Medulla oblongata (tissue), 1 donor: Measurements from ENCODE around the gene CHKA.

Experiments
- DNase-seq: peaks from one replicate; pipeline ENCODE4 v3.0.0-alpha.2; 2015; ENCODE audit errors: extremely low spot score

Gene CHKA

DNA sequence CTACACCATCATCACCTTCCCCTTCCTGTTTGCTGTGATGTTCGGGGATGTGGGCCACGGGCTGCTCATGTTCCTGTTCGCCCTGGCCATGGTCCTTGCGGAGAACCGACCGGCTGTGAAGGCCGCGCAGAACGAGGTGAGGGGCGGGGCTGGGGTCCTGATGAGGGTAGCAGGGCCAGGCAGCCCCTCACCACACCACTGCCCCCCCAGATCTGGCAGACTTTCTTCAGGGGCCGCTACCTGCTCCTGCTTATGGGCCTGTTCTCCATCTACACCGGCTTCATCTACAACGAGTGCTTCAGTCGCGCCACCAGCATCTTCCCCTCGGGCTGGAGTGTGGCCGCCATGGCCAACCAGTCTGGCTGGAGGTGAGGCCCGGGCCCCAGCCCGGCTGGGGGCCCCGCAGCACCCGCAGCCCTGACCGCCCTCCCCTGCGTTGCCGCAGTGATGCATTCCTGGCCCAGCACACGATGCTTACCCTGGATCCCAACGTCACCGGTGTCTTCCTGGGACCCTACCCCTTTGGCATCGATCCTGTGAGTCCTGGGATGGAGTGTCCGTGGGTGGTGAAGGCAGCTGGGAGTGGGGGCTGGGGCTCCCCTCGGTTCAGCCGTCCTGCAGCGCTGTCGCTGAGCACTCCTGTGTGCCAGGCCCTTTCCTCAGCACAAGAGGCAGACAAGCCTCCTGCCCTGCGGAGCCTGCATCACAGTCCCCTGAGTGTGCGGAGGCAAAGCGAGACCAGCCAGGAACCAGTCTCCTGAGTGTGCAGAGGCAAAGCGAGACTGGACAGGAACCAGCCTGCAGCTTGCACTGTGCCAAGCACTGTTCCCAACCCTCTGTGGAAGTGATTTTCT is 73.5 kb downstream of the CHKA start:
- DNase-seq = no peak

DNA sequence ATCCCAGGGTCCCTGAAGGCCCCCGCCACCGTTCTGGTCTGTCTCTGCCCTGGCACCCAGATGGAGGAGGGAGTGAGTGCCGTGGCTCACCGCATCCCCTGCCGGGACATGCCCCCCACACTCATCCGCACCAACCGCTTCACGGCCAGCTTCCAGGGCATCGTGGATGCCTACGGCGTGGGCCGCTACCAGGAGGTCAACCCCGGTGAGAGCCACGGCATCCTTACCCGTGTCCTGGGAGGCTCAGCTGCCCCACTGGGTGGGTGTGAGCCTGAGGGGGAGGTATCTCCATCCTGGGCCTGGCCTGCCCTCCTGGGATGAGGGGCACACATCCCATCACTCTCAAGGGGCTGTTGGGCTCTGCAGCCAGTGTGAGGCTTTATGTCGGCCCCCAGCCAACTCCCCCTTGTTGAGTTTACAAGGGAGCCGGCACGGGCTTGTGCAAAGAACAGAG is 76.3 kb downstream of the CHKA start:
- no peak for DNase-seq

DNA sequence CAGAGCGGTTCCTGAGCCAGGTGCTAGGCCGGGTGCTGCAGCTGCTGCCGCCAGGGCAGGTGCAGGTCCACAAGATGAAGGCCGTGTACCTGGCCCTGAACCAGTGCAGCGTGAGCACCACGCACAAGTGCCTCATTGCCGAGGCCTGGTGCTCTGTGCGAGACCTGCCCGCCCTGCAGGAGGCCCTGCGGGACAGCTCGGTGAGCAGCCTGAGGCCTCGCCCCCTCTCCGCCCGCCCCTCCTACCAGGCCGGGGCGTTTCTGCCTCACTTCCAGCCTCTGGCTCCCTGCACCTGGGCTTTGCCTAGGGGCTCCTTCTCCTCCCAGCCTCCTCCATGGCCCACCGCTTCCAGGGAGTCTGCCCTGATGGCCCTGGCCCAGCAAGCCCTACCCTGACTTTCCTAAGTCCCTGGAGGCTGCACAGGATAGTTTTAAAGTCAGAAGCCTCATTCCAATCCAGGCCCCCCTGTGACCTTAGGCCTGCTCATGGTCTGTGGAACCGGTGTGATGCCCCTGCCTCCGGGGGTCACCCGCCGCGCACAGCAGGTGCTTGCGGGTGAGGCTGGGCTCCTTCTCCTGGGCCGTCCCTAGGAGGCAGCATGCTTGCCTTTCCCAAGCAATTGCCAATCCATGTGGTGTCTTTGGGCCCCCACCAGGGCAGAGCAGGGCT is 76.9 kb downstream of the CHKA start:
- no peak for DNase-seq

DNA sequence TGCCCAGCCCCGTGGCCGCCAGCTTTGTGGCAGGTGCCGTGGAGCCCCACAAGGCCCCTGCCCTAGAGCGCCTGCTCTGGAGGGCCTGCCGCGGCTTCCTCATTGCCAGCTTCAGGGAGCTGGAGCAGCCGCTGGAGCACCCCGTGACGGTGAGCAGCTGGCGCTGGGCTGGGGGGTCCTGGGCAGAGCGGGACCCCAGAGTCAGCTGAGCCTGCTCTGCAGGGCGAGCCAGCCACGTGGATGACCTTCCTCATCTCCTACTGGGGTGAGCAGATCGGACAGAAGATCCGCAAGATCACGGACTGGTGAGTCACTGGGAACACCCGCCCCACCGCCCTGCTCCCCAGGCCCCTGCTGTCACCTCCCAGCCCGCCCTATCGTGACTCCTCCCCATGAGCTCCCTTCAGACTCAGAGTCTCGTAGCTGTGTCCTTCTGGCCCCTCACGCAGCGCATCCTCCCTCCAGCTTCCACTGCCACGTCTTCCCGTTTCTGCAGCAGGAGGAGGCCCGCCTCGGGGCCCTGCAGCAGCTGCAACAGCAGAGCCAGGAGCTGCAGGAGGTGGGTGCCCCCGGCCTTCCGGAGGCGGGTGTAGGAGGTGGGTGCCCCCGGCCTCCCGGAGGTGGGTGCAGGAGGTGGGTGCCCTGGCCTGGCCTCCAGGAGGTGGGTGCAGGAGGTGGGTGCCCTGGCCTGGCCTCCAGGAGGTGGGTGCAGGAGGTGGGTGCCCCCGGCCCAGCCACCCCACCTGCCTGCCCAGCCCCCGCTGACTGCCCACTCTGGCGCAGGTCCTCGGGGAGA is 77.6 kb downstream of the CHKA start:
- no peak for DNase-seq

DNA sequence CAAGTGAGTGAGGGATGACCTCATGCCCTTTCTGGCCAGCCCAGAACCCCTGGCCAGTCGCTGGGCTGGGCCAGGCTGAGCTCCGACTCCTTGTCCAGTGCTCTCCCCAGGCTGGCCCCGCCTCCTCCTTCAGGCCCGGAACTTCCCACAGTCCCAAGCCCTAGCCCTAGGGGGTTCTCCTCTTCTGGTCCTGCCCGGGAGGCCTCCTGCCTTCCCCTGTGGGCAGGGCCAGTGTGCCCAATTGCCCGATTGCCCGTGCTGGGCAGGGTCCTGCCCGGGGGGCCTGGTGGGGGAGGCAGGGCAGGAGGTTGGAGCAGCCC is 78.2 kb downstream of the CHKA start:
- DNase-seq = no peak

DNA sequence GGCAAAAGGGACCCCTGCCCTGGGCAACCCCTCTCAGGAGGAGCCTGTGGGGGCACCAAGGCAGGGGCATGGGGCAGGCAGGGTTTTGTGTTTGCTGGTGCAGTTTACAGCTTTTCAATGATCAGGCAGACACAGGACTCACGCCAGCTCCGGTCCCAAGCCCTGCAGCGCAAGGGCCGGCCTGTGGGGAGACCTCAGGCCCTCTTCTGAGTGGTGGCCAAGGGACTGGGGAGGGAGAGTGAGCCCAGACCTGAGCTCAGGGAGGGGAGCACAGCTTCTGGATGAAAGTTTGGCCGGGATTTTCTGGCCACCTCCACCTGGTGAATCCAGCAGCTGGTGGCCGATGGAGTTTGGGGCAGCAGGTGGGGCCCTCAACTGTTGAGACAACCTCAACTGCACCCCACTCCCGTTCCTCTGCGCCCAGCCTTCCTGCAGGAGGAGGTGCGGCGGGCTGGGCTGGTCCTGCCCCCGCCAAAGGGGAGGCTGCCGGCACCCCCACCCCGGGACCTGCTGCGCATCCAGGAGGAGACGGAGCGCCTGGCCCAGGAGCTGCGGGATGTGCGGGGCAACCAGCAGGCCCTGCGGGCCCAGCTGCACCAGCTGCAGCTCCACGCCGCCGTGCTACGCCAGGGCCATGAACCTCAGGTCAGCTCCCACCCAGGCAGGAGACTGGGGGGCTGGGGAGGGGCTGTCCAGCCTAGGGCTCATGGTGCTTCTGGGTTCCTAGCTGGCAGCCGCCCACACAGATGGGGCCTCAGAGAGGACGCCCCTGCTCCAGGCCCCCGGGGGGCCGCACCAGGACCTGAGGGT is 78.8 kb downstream of the CHKA start:
- DNase-seq = no peak

DNA sequence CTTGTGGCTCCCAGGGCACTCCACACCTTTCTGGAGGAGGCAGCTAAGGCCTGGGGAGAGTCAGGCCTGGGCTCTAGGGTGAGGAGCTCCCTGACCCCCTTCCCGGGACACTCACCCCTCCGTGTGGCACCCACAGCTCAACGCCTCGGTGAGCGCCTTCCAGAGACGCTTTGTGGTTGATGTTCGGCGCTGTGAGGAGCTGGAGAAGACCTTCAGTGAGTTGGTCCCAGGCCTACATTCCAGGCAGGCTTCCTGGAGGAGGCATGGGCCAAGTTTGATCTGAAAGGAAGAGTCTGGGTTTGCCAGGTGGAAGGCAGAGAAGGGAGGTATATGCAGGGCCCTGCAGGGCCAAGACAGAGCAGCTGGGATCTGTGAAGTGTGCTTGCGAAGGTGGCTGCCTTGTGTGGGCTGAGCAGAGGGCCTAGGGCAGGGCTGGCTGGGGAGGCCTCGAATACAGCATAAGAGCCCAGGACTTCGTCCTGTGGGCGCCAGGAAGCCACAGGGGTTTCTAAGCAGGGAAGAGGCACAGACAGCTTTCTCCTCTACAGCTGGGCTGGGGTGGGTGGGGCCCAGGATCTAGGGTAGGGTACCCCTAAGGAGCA is 79.5 kb downstream of the CHKA start:
- no peak for DNase-seq

DNA sequence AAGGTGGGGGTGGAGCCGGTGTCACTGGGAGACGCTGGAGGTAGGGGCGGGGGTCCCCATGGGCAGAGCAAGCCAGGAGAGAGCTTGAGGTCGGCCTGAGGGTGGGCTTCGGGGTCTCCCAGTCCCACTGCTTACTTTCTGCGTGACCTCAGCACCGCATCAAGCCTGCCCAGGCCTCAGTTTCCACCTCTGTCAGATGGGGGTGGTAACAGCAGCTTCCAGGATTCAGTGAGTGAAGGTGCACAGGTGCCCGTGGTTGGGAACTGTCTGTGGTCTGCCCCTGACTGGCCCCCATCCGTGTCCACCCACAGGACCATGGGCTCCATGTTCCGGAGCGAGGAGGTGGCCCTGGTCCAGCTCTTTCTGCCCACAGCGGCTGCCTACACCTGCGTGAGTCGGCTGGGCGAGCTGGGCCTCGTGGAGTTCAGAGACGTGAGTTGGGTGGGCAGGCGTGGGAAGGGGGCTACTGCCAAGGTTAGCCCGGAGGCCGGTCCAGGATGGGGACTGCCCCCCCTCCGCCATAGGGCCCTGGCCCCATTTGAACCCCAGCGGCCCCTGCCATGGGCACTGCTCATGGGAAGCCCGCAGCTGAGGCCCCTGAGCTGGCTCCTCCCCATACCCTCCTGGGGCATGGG is 80.1 kb downstream of the CHKA start:
- DNase-seq = no peak

DNA sequence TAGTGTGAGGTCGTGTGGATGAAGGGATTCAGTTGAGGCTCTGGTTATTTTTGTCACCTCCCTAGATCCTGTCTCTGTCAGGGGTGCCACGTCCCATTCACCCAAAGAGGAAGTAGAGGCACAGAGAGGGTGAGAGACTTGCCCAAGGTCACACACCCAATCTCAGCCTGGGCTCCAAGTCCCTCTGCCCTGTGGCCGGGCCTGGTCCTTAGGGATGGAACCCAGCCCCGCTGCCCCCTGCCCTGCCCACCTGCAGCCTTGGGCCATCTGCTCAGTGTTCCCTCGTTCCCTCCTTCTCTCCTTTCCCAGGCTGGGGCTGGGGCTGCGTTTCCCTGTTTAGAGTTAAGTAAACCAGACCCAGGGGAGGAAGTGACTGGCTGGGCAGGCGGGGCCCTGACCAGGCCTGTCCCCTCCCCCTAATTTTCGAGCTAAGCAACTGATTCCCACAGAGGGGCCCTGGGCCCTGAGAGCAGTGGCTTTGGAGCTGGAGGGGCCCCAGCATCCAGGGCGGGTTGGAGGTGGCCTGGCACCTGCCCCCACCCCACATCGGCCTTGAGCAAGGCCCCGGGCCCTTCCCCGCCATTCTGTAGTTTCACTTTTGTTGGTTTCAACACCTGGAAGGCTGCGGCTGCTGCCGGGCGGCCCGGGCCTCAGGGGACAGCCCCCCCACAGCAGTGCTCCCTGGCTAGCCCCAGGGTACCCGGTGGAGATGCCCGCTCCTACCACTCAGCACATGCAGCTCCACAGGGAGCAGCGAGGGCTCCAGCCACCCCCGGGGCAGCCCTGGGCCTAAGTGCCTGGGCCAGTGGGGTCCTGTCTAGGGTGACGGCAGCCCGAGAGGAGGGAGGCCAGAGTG is 80.9 kb downstream of the CHKA start:
- peak; percentile 36 for DNase-seq

DNA sequence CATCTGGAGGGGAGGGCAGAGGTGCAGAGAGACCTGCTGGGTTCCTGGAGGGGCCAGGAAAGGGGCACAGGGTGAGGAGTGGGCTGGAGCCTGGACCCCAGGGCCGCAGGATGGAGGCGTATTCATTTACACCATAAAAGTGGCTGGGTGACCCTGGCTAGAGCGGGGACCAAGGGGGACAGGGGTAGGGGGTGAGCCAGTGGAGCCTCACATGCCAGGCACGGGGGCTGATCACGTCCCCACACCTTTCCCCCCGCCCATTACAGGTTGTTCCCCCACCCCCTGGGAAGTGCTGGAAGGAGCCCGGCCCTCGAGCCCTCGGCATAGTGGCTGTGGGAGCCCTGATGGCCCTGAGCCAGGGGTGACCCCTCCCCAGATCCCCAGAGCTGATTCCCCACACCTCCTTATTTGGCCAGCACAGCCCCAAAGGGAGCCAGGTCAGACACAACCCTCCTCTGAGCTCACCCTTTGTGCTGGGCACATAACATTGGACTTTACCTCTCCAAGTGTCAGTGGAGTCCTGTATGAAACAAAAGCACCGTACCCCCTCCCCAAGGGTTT is 81.6 kb downstream of the CHKA start:
- DNase-seq = no peak

DNA sequence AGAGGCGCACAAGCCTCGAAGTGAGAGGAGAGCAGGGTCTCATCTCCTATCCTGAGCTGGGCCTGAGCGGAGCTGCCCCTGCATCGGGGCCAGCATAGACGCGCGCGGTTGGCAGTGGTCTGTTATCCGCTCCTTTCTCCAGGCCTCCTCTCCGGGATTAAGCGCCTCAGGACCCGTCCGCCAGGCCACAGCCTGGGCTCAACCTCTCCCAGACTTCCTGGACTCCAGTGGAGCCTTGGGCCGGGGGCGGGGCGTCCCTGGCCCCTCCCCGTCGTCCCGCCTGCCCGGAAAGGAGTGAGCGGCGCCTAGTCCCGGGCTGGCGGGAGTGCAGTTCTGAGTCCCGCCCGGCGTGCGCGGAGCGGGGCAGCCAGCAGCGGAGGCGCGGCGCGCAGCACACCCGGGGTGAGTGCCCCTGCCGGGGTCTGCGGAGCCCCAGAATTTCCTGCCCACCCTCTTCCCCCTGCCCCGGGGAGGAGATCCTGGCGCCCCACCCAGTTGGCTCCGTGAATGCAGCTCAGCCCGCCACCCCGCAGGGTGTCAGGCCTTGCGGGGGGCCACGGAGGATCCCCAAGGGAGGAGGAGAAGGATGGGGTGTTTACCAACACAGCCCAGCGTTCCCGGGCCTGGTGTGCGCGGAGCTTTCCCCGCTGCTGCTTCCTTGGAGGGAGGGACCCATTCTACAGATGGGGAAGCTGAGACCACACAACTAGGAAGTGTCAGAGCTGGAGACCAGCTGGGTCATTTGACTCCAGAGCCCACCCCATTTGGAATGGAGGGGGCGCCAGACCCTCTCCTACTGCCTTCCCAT is 82.3 kb downstream of the CHKA start, which contains the start of gene TCIRG1:
Gene TCIRG1 (plus strand): TSS at position 308 of the 808 bp plus-strand sequence. CDS start 2,247 bp downstream, outside the sequence.
- peak; percentile 78 for DNase-seq

DNA sequence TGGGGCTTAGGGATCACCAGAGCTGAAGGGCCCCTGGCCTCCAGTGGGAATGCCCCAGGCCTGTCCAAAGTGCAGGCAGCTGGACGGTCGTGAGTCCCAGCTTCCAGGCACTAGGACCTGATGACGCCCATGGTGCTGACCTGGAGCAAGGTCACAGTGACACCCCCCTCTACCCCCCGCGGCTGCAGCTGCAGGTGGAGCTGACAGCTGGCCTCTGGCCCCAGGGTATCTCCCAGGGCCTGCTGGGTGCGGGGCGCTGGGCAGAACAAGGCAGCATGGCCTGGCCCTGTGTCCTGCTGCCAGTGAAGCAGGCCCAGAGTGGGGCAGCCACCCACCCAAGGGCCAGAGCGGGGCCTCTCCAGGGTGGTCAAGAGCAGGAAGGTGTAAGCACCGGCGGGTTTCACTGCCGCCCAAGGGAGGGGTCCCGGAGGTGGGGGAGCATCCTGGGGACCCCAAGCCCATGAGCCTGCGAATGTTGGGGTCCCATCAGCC is 82.9 kb downstream of the CHKA start:
- no peak for DNase-seq

DNA sequence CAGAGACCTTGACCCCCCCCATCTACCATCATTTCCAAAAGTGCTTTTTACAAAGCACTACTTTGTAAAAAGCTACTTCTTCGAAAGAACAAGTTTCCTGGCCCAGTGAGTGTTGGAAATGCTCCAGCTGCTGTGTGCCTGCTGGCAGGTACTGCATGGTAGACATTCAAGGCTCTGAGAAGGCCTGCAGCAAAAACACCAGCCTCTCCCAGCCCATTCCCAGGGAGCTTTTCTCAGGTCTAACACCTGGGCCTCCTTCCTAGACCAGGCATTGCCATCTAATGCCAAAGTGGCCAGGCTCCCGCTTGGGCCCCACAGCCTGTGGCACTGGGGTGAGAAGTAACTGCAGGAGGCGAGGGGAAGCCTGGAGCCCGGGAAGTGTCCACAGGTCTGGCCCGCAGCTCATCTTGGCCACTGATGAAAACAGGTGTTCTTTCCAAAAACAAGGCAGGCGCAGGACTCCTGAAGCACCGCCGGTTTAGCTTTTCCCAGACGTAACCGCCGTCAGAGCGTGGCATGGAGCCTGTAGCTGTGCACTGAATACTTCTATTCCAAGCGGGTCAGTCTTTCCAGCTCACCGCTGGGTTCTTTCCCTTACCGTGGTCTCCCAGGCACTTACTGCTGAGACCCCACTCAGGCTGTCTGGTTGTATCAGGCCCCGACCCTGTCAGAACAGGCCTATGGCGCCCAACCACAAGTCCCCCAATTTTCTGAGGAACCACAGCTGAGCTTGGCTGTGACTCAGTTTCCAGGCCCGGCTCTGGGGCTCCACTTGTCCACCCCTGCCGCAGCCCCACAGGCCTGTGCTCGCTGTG is 83.6 kb downstream of the CHKA start:
- DNase-seq = peak; percentile 15

DNA sequence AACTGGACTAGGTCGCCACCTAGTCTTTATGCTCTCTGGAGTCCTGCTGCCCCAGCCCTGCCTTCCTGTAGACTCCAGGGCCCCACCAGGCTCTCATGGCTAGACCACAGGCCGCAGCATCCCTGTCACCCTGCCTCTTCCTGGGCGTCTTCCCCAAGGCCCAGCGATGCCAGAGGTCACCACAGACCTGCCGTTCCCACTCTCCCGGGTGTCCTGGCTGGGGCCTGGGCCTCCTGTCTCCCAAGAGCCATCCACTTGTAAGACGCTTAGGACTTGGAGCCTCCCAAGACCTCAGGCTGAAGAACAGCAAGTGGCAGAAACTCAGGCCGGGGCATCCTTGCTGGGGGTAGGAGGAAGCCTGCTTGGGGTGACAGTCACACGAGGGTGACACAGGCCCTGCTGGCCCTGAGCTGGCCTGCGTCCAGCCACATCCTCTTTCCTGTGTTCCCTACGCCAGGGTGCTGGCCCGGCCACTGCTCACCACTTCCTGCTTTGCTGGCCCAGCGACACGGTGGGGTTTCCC is 84.4 kb downstream of the CHKA start:
- peak; percentile 54 for DNase-seq

DNA sequence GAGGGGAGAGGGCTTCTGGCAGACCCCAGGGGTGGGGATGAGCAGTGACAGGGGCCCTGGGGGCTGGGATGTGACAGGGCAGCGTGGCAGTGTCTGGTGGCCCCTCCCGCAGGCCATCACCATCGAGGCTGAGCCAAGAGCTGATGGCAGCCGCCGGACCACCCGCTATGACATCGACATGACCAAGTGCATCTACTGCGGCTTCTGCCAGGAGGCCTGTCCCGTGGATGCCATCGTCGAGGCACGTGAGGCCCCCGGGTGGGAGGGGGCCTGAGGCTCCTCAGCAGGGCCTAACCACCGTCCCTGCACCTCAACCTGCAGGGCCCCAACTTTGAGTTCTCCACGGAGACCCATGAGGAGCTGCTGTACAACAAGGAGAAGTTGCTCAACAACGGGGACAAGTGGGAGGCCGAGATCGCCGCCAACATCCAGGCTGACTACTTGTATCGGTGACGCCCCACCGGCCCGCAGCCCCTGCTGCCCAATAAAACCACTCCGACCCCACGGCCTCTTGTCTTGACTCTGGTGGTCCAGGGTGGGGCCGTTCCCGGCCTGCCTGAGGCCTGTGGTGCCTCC is 85.0 kb downstream of the CHKA start:
- DNase-seq = no peak

DNA sequence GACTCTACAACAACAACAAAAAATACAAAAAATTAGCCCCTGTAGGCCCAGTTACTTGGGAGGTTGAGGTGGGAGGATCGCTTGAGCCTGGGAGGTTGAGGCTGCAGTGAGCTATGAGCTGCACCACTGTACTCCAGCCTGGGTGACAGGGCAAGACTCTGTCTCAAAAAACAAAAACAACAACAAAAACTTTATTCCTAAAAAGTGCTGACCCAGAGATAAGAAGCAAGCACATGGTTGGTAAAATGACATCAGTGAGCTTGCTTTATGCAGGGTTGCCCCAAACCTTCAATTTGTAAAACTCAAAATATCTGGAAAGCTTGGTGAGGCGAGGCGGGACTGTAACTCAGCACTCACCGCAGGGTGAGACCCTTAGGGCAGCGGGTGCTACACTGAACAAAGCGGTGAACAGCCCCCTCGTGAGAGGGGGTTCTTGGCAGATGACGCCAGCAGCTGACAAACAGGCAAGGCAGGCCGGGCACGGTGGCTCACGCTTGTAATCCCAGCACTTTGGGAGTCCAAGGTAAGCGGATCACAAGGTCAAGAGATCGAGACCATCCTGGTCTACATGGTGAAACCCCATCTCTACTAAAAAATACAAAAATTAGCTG is 85.8 kb downstream of the CHKA start:
- no peak for DNase-seq

DNA sequence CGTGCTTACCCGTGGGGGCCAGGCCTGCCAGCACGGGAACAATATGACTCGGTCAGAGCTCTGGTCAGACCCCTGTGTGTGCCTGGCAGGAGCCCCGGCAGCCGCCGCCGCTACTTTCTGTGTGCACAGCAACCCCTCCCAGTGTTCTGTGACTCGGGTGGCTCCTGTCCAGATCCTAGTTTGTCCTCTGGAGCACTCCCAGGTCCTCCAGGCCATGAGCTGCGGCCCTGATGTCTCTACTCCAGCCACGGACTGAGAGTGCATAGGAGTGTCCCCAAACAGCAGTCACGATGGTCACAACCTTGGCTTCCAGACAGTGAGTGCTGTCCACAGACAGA is 87.5 kb downstream of the CHKA start:
- DNase-seq = no peak
